Rectal smooth muscle tissue (tissue), 1 donor: ENCODE measurements around the gene DLK1.

Experiments
- H3K27ac ChIP-seq: one replicate; pipeline ENCODE4 v1.7.0; 2013; ENCODE audit warnings: low read depth, low read length, inconsistent platforms
- H3K27me3 ChIP-seq: one replicate; pipeline ENCODE4 v1.7.0; 2013; ENCODE audit warnings: low read length; ENCODE audit not compliant: control insufficient read depth, insufficient read depth
- H3K36me3 ChIP-seq: one replicate; pipeline ENCODE4 v1.7.0; 2013; ENCODE audit warnings: low read length; ENCODE audit not compliant: control insufficient read depth, insufficient read depth
- H3K4me1 ChIP-seq: one replicate; pipeline ENCODE4 v1.7.0; 2013; ENCODE audit warnings: low read length; ENCODE audit not compliant: control insufficient read depth, insufficient read depth
- H3K4me3 ChIP-seq: one replicate; pipeline ENCODE4 v1.7.0; 2013; ENCODE audit warnings: low read length
- H3K9ac ChIP-seq: one replicate; pipeline ENCODE4 v1.7.0; 2013; ENCODE audit warnings: low read length

The DLK1 gene

GRCh38 chr14:100686858-100687257 lies 39.8 kb upstream of the DLK1 start:
- Histone ChIP-seq H3K27me3 (no peaks in the 10 kb centered on the region), H3K36me3 (no peaks in the 10 kb centered on the region), H3K4me1 (no peaks in the 10 kb centered on the region), H3K9ac (no peak overlapping the region), H3K27ac (no peak overlapping the region), H3K4me3 (no peak overlapping the region)

DNA sequence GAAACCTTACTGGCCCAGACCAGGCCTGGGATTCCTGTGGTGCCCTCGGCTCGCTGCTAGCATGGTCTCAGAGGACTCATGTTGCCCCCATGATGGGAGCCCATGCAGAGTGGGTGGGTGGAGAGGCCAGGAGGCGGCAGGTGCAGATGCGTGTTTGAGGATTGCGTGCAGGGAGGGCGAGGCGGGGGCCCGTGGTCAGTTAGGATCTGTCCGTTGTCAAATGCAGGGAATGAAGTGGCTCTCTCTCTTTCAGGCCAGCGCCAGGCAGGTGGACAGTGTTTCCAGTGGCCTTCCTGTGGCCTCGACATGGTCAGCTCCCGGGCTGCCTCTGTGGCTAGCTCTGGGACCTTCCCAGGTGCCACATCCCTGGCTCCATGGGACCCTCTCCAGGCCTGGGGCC lies 39.3 kb upstream of the DLK1 start:
- no peaks in the 10 kb centered on the region for H3K4me1 ChIP-seq
- no peak overlapping the region for H3K9ac ChIP-seq
- no peak overlapping the region for H3K4me3 ChIP-seq
- no peaks in the 10 kb centered on the region for H3K27me3 ChIP-seq
- no peaks in the 10 kb centered on the region for H3K36me3 ChIP-seq
- no peak overlapping the region for H3K27ac ChIP-seq

DNA sequence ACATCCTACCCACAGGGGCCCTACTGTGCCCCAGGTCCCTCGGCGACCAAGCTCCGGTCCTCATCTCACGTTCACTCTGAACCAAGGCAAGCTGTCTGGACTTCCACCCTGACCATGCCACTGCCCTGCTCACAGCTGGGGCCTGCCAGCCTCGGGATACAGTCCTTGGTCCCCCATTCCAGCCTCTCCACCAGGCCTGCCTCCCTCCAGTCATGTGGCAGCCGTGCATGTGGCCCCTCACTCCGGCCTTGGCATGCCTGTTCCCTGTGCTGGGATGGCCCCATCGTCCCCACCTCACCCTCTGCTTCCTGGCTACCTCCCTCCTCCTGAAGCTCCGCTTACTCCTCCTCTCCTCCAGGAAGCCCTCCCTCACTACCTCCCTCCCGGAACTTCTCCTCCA lies 38.6 kb upstream of the DLK1 start:
- no peak overlapping the region for H3K4me3 ChIP-seq
- H3K36me3 ChIP-seq, result no peaks in the 10 kb centered on the region
- no peaks in the 10 kb centered on the region for H3K27me3 ChIP-seq
- no peak overlapping the region for H3K27ac ChIP-seq
- no peak overlapping the region for H3K9ac ChIP-seq
- no peaks in the 10 kb centered on the region for H3K4me1 ChIP-seq

GRCh38 chr14:100688598-100689461 lies 37.9 kb upstream of the DLK1 start:
- no peaks in the 10 kb centered on the region for H3K27me3 ChIP-seq
- H3K4me1 ChIP-seq, result no peaks in the 10 kb centered on the region
- H3K36me3 ChIP-seq, result no peaks in the 10 kb centered on the region
- H3K9ac ChIP-seq, result no peak overlapping the region
- H3K4me3 ChIP-seq, result no peak overlapping the region
- no peak overlapping the region for H3K27ac ChIP-seq

GRCh38 chr14:100690672-100691071 lies 36.0 kb upstream of the DLK1 start:
- no peak overlapping the region for H3K9ac ChIP-seq
- no peaks in the 10 kb centered on the region for H3K4me1 ChIP-seq
- H3K27me3 ChIP-seq, result no peaks in the 10 kb centered on the region
- no peak overlapping the region for H3K27ac ChIP-seq
- no peaks in the 10 kb centered on the region for H3K36me3 ChIP-seq
- no peak overlapping the region for H3K4me3 ChIP-seq

GRCh38 chr14:100691395-100692056 lies 35.2 kb upstream of the DLK1 start:
- Histone ChIP-seq H3K36me3 (no peaks in the 10 kb centered on the region), H3K4me3 (no peak overlapping the region), H3K9ac (no peak overlapping the region), H3K27ac (no peak overlapping the region), H3K4me1 (no peaks in the 10 kb centered on the region), H3K27me3 (no peaks in the 10 kb centered on the region)

GRCh38 chr14:100692256-100692655 lies 34.4 kb upstream of the DLK1 start:
- no peaks in the 10 kb centered on the region for H3K27me3 ChIP-seq
- no peak overlapping the region for H3K4me3 ChIP-seq
- H3K9ac ChIP-seq, result no peak overlapping the region
- no peak overlapping the region for H3K27ac ChIP-seq
- no peaks in the 10 kb centered on the region for H3K4me1 ChIP-seq
- no peaks in the 10 kb centered on the region for H3K36me3 ChIP-seq

GRCh38 chr14:100692859-100693558 lies 33.7 kb upstream of the DLK1 start:
- H3K4me3 ChIP-seq, result no peak overlapping the region
- no peaks in the 10 kb centered on the region for H3K4me1 ChIP-seq
- no peak overlapping the region for H3K9ac ChIP-seq
- H3K36me3 ChIP-seq, result no peaks in the 10 kb centered on the region
- H3K27me3 ChIP-seq, result no peaks in the 10 kb centered on the region
- H3K27ac ChIP-seq, result no peak overlapping the region

GRCh38 chr14:100693877-100694578 lies 32.7 kb upstream of the DLK1 start:
- no peak overlapping the region for H3K27ac ChIP-seq
- H3K27me3 ChIP-seq, result no peaks in the 10 kb centered on the region
- no peak overlapping the region for H3K4me3 ChIP-seq
- H3K4me1 ChIP-seq, result no peaks in the 10 kb centered on the region
- H3K9ac ChIP-seq, result no peak overlapping the region
- no peaks in the 10 kb centered on the region for H3K36me3 ChIP-seq

GRCh38 chr14:100694579-100695422 lies 31.9 kb upstream of the DLK1 start:
- no peak overlapping the region for H3K27ac ChIP-seq

DNA sequence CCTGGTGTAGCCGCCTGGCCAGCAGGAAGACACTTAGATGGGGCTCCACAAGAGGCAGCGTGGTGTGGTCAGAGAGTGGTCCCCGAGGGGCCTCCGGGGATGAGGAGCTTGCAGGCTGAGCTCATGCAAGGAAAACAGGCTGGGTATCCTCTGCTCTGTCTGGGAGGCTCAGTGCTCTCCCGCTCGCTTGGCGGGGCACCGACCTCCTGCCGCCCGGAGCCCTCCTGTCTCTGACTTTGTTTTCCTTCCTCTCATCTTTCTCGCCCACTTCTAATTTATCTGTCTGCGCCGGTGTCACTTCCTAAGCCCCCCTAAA lies 31.3 kb upstream of the DLK1 start:
- Histone ChIP-seq H3K27me3 (no peaks in the 10 kb centered on the region), H3K4me1 (no peaks in the 10 kb centered on the region), H3K9ac (no peak overlapping the region), H3K36me3 (no peaks in the 10 kb centered on the region), H3K4me3 (no peak overlapping the region), H3K27ac (no peak overlapping the region)

More at GRCh38 chr14:100694579-100695422, 31.9 kb upstream of the DLK1 start:
- H3K27me3 ChIP-seq, result no peaks in the 10 kb centered on the region
- H3K9ac ChIP-seq, result no peak overlapping the region
- H3K36me3 ChIP-seq, result no peaks in the 10 kb centered on the region
- H3K4me1 ChIP-seq, result no peaks in the 10 kb centered on the region
- no peak overlapping the region for H3K4me3 ChIP-seq
